Suprapubic skin (tissue), 4 donors: ENCODE measurements around the gene CCDC197. TPM values are rescaled to one million over a fixed set of nuclear protein-coding genes. Genes with fewer than 3 reads are reported as not detected.

Experiments used
- DNase-seq, 2 donors: peaks; one replicate each; pipeline ENCODE4 v3.0.0-alpha.2; 2019; ENCODE audit warnings: low spot score in 2 of 2
- H3K27ac ChIP-seq: fragments of 200-600 bp; sonication (generic); one replicate; pipeline ENCODE4 v1.5.1; 2019
- H3K27me3 ChIP-seq: fragments of 200-600 bp; sonication (generic); one replicate; pipeline ENCODE4 v1.5.1; 2019
- H3K36me3 ChIP-seq: fragments of 200-600 bp; sonication (generic); one replicate; pipeline ENCODE4 v1.5.1; 2019
- H3K4me1 ChIP-seq: fragments of 200-600 bp; sonication (generic); one replicate; pipeline ENCODE4 v1.5.1; 2019
- H3K4me3 ChIP-seq: fragments of 200-600 bp; sonication (generic); one replicate; pipeline ENCODE4 v1.5.1; 2019; ENCODE audit warnings: mild to moderate bottlenecking
- H3K9me3 ChIP-seq: fragments of 200-600 bp; sonication (generic); one replicate; pipeline ENCODE4 v1.5.1; 2019
- EP300 ChIP-seq: sonication (generic); formaldehyde crosslinking; IDR thresholded peaks from one replicate; pipeline ENCODE4 v1.6.1; 2017; ENCODE audit warnings: antibody characterized with exemption
- POLR2A ChIP-seq, 2 donors: fragments of 450-650 bp; IDR thresholded peaks; one replicate each; pipeline ENCODE4 v1.6.1; 2017; ENCODE audit warnings: antibody characterized with exemption in 2 of 2, mild to moderate bottlenecking in 2 of 2, moderate library complexity in 2 of 2
- POLR2AphosphoS5 ChIP-seq, 3 donors: sonication (generic); formaldehyde crosslinking; IDR thresholded peaks; one replicate each; pipeline ENCODE4 v1.6.1; 2017; ENCODE audit warnings: antibody characterized with exemption in 3 of 3
- WGBS: methylation state at CpG from one replicate; pipeline ENCODE4 v1.1.5; 2018; 5-methylcytosine and 5-hydroxymethylcytosine counted together
- total RNA-seq, 4 donors: library from RNA; depleted of rRNA; stranded (reverse); fragments of >200 nt; gene quantifications; one replicate each; pipeline ENCODE4 v1.1.0, GENCODE V29; 2016
- TF ChIP-seq, protein P1 (sequence below), 2 donors: fragments of 200-600 bp in 1 of 2; fragments of 450-650 bp in 1 of 2; sonication (generic) in 1 of 2; IDR thresholded peaks; one replicate each; pipeline ENCODE4 v1.5.1; 2016 to 2019; ENCODE audit warnings: antibody characterized with exemption in 2 of 2, mild to moderate bottlenecking in 1 of 2, moderate library complexity in 1 of 2

CCDC197 gene
- total RNA-seq, 4 donors from 2014 or later: not detected

DNA sequence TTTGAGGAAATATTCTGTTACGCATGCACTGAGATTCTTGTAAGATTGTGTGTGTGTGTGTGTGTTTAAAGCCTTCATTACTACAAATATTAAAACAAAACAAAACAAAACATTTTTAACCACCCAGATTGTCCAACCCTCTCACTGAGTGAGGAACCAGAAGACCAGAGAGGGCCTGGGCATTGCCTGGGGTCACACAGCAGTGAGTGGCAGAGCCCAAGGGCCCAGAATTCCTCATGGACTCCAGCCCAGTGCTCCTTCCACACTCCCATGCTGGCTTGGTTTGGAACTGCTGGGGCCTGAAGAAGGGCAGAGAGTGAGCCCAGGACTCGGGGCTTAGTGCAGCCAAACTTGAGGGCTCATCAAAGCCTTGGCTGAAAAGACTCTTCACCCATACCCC lies 27.4 kb downstream of the CCDC197 start:
- H3K36me3 ChIP-seq: no peaks in the 10 kb centered on the region
- DNase-seq: no peak
- no peak overlapping the region for H3K4me3 ChIP-seq
- peaks cover 14% of the 10 kb centered on the region for H3K4me1 ChIP-seq
- no peaks in the 10 kb centered on the region for H3K9me3 ChIP-seq
- TF ChIP-seq POLR2A (IDR thresholded peaks at IDR 0.05) (no peak), EP300 (no peak), POLR2AphosphoS5 (IDR thresholded peaks at IDR 0.05) (no peak)
- TF ChIP-seq, protein P1, sequence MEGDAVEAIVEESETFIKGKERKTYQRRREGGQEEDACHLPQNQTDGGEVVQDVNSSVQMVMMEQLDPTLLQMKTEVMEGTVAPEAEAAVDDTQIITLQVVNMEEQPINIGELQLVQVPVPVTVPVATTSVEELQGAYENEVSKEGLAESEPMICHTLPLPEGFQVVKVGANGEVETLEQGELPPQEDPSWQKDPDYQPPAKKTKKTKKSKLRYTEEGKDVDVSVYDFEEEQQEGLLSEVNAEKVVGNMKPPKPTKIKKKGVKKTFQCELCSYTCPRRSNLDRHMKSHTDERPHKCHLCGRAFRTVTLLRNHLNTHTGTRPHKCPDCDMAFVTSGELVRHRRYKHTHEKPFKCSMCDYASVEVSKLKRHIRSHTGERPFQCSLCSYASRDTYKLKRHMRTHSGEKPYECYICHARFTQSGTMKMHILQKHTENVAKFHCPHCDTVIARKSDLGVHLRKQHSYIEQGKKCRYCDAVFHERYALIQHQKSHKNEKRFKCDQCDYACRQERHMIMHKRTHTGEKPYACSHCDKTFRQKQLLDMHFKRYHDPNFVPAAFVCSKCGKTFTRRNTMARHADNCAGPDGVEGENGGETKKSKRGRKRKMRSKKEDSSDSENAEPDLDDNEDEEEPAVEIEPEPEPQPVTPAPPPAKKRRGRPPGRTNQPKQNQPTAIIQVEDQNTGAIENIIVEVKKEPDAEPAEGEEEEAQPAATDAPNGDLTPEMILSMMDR (IDR thresholded peaks at IDR 0.05): no peak
- H3K27me3 ChIP-seq: no peaks in the 10 kb centered on the region
- WGBS: 100% methylated on average over 2 of the region's 2 CpGs
- no peak overlapping the region for H3K27ac ChIP-seq

DNA sequence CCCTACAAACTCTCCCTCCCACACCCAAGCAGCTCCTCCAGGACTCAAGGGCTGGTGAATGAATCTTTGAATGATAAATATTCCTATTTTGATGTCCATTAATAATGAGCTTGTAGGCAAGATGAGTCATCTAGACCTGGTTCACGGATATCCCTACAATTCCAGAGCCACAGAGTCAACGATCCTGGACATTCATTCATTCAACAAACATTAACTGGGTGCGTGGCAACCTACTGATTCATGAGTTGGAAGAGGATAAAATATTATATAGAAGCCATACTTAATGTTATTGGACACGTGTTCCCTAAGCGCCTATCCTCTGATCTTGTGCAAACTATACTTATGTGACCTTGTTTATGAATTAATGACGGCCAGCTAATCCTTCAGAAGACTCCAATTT lies 28.6 kb downstream of the CCDC197 start:
- H3K4me1 ChIP-seq: peaks cover 14% of the 10 kb centered on the region
- no peak overlapping the region for H3K27ac ChIP-seq
- peak overlapping the region; percentile 69 for H3K4me3 ChIP-seq
- WGBS: 44% methylated on average over 6 of the region's 6 CpGs
- H3K27me3 ChIP-seq: no peaks in the 10 kb centered on the region
- no peaks in the 10 kb centered on the region for H3K36me3 ChIP-seq
- H3K9me3 ChIP-seq: no peaks in the 10 kb centered on the region
- DNase-seq: no peak
- no peak for TF ChIP-seq POLR2AphosphoS5 (IDR thresholded peaks at IDR 0.05)
- TF ChIP-seq, protein P1 (IDR thresholded peaks at IDR 0.05): no peak
- no peak for TF ChIP-seq POLR2A (IDR thresholded peaks at IDR 0.05)
- no peak for TF ChIP-seq EP300

DNA sequence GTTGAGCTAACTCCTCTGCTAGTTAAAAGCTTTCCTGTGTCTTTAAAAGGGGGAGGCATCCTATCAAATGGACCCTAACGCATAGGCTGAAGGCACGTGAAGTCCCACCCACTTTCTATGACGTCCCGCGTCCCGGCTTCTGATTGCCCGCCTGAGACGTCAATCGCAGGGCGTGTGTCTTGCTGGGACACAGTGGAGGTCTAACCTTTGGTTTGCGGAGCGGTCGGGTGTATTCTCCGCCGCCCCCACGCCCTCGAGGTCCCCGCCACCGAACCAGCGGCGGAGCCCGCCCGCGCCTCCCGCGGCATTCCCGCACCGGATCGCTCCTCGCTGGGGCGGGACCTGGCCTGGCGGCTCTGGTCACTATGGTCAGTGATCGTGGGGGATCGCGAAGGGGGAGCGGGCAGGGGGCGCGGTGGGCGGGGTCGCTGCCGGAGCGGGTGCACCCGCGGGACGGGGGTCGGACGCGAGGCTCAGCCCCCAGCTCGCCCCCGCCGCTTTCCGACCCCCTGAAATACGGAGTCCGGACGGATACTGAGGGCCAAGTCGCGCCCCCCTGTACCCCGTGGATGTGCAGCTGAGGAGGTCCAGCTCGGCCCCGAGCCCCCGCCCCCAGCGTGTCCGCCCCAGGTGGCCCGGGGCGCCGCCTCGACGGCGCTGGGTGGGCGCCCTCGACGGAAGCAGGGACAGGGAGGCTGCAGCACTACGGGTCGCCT lies 29.2 kb downstream of the CCDC197 start, which contains the start of gene OTUB2:
TSS of gene OTUB2 (plus strand) at position 168 of the 716 bp plus-strand sequence. CDS start at position 366, 198 bp downstream.
- peak; percentile 96 to 99 for DNase-seq
- Histone ChIP-seq H3K4me1 (peaks cover 14% of the 10 kb centered on the region), H3K4me3 (peak within 1 kb of the TSS; percentile 69), H3K9me3 (no peaks in the 10 kb centered on the region), H3K27me3 (no peaks in the 10 kb centered on the region), H3K36me3 (no peaks in the 10 kb centered on the region), H3K27ac (no peak within 1 kb of the TSS)
- WGBS: 0% methylated on average over 22 of the region's 74 CpGs
- TF ChIP-seq, protein P1 (IDR thresholded peaks at IDR 0.05): no peak

DNA sequence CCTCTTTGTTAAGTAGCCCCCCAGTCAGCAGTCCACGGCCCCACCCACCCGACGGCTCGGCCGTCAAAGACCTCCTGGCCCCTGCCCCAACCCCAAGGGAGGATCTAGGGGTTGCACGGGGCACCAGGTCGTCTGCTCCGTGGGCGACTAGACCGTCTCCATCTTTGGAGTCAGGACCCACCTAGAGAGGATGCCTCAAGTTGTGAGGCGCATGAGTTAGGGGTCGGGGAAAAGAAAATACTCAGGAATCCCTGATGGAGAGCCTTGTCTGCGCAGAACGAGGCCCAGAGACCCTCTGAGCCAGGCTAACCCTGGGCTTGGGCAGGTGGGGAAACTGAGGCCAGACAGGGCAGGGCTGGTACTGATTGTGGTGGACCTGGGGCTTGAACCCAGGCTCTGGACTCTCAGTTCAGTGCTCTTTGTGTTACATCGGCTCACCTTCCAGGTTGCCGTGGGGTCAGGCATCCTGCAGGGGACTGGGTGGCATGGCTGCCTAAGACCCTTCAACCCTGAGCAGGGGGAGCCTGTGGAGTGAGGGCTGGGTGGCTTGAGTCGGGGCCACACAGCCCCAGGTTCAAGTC lies 29.9 kb downstream of the CCDC197 start:
- peaks cover 14% of the 10 kb centered on the region for H3K4me1 ChIP-seq
- DNase-seq: no peak
- H3K27me3 ChIP-seq: no peaks in the 10 kb centered on the region
- H3K36me3 ChIP-seq: no peaks in the 10 kb centered on the region
- no peak overlapping the region for H3K27ac ChIP-seq
- TF ChIP-seq EP300 (no peak), POLR2A (IDR thresholded peaks at IDR 0.05) (no peak), POLR2AphosphoS5 (IDR thresholded peaks at IDR 0.05) (no peak)
- TF ChIP-seq, protein P1 (IDR thresholded peaks at IDR 0.05): no peak
- H3K4me3 ChIP-seq: peak overlapping the region; percentile 69
- 94% methylated on average over 3 of the region's 17 CpGs for WGBS
- H3K9me3 ChIP-seq: no peaks in the 10 kb centered on the region

DNA sequence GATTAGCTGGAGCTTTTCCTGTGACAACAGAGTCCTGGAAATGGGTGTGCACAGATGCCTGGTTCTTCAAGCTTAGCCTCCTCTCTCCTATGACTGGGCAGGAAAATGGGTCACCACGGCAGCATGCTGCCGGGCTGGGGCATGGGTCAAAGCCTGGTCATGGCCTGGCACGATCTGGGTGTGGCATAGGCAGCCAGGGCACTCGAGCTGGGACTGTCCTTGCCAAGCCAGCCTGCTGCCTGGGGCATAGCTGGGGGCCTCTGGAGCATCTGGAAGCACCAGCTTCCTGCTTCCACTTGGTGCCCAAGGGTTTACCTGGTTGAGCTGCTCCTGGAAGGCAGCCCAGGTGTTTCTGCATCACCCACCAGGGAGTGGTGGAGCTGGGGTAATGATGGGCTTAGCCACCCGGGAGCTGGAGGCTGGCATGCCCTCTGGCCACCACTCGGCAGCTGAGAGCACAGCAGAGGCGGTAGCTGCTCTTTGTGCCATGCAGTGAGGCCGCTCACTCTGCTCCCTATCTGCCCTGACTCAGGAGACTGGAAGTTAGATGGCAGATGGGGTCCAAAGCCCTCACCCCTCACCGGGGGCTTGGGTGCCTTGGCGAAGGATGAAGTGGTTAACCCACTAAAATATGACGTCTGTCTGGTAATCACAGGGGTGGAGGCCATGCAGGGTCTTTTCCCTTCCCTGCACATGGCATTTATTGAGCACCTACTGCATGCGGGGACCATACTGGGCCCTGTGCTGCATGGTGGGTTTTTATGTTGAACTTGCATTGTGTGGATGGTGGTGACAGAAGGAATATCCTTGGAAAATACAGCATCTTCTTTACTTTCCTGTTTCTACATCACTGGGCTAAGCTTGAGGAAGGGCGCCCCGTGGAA lies 30.7 kb downstream of the CCDC197 start:
- TF ChIP-seq, protein P1 (IDR thresholded peaks at IDR 0.05): no peak
- TF ChIP-seq POLR2AphosphoS5 (IDR thresholded peaks at IDR 0.05) (no peak), EP300 (no peak), POLR2A (IDR thresholded peaks at IDR 0.05) (no peak)
- Histone ChIP-seq H3K4me3 (no peak overlapping the region), H3K4me1 (peaks cover 14% of the 10 kb centered on the region), H3K36me3 (no peaks in the 10 kb centered on the region), H3K9me3 (no peaks in the 10 kb centered on the region), H3K27ac (no peak overlapping the region), H3K27me3 (no peaks in the 10 kb centered on the region)
- 67% methylated on average over 8 of the region's 14 CpGs for WGBS
- no peak for DNase-seq
